ENCODE results near the gene DGKD.

- no peak for TF ChIP-seq CTCF (IDR thresholded peaks at IDR 0.05)
- no peak for TF ChIP-seq EZH2 (IDR thresholded peaks at IDR 0.05; ENCODE audit: borderline replicate concordance, insufficient read depth, low read depth, low read length, poor library complexity, severe bottlenecking)
Measured at GRCh38 chr2:233458031-233458610, 103.8 kb downstream of the DGKD start.
